HepG2 (cell line): ENCODE measurements around the gene ANKS4B. TPM values are rescaled to one million over a fixed set of nuclear protein-coding genes. Genes with fewer than 3 reads are reported as not detected.

Experiments used
- AHDC1 ChIP-seq: sonication (generic); formaldehyde crosslinking; IDR thresholded peaks from 2 replicates; pipeline ENCODE4 v1.5.1; 2020; ENCODE audit warnings: mild to moderate bottlenecking, missing genetic modification reagents, borderline replicate concordance
- BRCA1 ChIP-seq: sonication (generic); formaldehyde crosslinking; IDR thresholded peaks from 2 replicates; pipeline ENCODE4 v1.4.0; 2020; ENCODE audit warnings: missing genetic modification reagents
- CCDC6 ChIP-seq: sonication (generic); formaldehyde crosslinking; IDR thresholded peaks from 2 replicates; pipeline ENCODE4 v1.8.1; 2022; ENCODE audit warnings: mild to moderate bottlenecking, missing genetic modification reagents, moderate library complexity
- ELK4 ChIP-seq: sonication (generic); formaldehyde crosslinking; IDR thresholded peaks from 2 replicates; pipeline ENCODE4 v1.9.0; 2021; ENCODE audit warnings: missing genetic modification reagents, borderline replicate concordance
- FOXO1 ChIP-seq: sonication (generic); formaldehyde crosslinking; IDR thresholded peaks from 2 replicates; pipeline ENCODE4 v1.4.0; 2020; ENCODE audit warnings: missing genetic modification reagents
- GPN1 ChIP-seq: sonication (generic); formaldehyde crosslinking; IDR thresholded peaks from 2 replicates; pipeline ENCODE4 v1.5.1; 2020; ENCODE audit warnings: missing genetic modification reagents, borderline replicate concordance
- KDM3A ChIP-seq: IDR thresholded peaks from 2 replicates; pipeline ENCODE4 v1.6.1; 2018; ENCODE audit warnings: low read depth, missing compliant biosample characterization
- MTF2 ChIP-seq: sonication (generic); formaldehyde crosslinking; IDR thresholded peaks from 2 replicates; pipeline ENCODE4 v1.5.0; 2020; ENCODE audit warnings: missing genetic modification reagents, borderline replicate concordance
- SALL2 ChIP-seq: sonication (generic); formaldehyde crosslinking; IDR thresholded peaks from 2 replicates; pipeline ENCODE4 v1.8.1; 2023; ENCODE audit warnings: mild to moderate bottlenecking, missing genetic modification reagents, inconsistent platforms
- SIN3A ChIP-seq: IDR thresholded peaks from 2 replicates; pipeline ENCODE4 v1.6.1; 2011; ENCODE audit warnings: low read depth, mild to moderate bottlenecking, control low read depth, low read length, borderline replicate concordance
- SRSF9 ChIP-seq: fragments of 200-400 bp; formaldehyde crosslinking; IDR thresholded peaks from 2 replicates; pipeline ENCODE4 v1.6.1; 2018; ENCODE audit warnings: borderline replicate concordance, mild to moderate bottlenecking, low read depth, low read length; ENCODE audit not compliant: insufficient read depth, poor library complexity, severe bottlenecking
- TEF ChIP-seq: sonication (generic); formaldehyde crosslinking; IDR thresholded peaks from 2 replicates; pipeline ENCODE4 v1.5.0; 2020; ENCODE audit warnings: missing genetic modification reagents
- ZKSCAN5 ChIP-seq: sonication (generic); formaldehyde crosslinking; IDR thresholded peaks from 2 replicates; pipeline ENCODE4 v1.5.1; 2020; ENCODE audit warnings: mild to moderate bottlenecking, missing genetic modification reagents
- ZNF577 ChIP-seq: sonication (generic); formaldehyde crosslinking; IDR thresholded peaks from 2 replicates; pipeline ENCODE4 v1.4.0; 2020; ENCODE audit warnings: mild to moderate bottlenecking, low read depth, missing genetic modification reagents, borderline replicate concordance
- ZNF674 ChIP-seq: sonication (generic); formaldehyde crosslinking; IDR thresholded peaks from 2 replicates; pipeline ENCODE4 v1.5.0; 2020; ENCODE audit warnings: low read depth, mild to moderate bottlenecking, missing genetic modification reagents
- ZNF790 ChIP-seq: sonication (generic); formaldehyde crosslinking; IDR thresholded peaks from 2 replicates; pipeline ENCODE4 v1.8.0; 2022; ENCODE audit warnings: missing genetic modification reagents, mild to moderate bottlenecking, borderline replicate concordance
- polyA plus RNA-seq, 8 experiments: library from polyadenylated mRNA; depleted of rRNA in 3 of 8; stranded (reverse) in 7 of 8; unstranded in 1 of 8; fragments of >200 nt; fragmentation: Illumina TruSeq in 4 of 8; extraction: Trizol in 4 of 8; gene quantifications; 2 replicates each; pipeline versions ENCODE4 v1.2.1 to v1.2.3, GENCODE V29; 2011 to 2016; ENCODE audit warnings: low read depth in 4 of 8, missing spikeins in 1 of 8, mixed read lengths in 1 of 8; ENCODE audit not compliant: insufficient read depth in 1 of 8
- total RNA-seq, 5 experiments: library from RNA; depleted of rRNA; stranded (reverse); fragments of >200 nt; fragmentation: Illumina TruSeq; extraction: Trizol; gene quantifications; 2 replicates each; pipeline ENCODE4 v1.2.3, GENCODE V29; 2016; ENCODE audit warnings: low read depth in 1 of 5
- TF ChIP-seq, protein P1 (sequence below): sonication (generic); formaldehyde crosslinking; IDR thresholded peaks from 2 replicates; pipeline ENCODE4; 2020; ENCODE audit warnings: missing genetic modification reagents, mild to moderate bottlenecking, borderline replicate concordance

ANKS4B gene
- total and polyA plus RNA-seq, 2 of the 13 experiments (the other 11 are each of a cell fraction or from before 2014, with no cell fraction given) = 6.5 to 30.0 TPM

GRCh38 chr16:21277927-21278706 is 44.6 kb downstream of the ANKS4B start, which contains the start of gene CRYM (continued):
- TF ChIP-seq ZNF674 (CRISPR knock-in tag) = 0 out of 2 replicates have a peak, but pooled peaks have one; percentile 34
- TF ChIP-seq, protein P1, sequence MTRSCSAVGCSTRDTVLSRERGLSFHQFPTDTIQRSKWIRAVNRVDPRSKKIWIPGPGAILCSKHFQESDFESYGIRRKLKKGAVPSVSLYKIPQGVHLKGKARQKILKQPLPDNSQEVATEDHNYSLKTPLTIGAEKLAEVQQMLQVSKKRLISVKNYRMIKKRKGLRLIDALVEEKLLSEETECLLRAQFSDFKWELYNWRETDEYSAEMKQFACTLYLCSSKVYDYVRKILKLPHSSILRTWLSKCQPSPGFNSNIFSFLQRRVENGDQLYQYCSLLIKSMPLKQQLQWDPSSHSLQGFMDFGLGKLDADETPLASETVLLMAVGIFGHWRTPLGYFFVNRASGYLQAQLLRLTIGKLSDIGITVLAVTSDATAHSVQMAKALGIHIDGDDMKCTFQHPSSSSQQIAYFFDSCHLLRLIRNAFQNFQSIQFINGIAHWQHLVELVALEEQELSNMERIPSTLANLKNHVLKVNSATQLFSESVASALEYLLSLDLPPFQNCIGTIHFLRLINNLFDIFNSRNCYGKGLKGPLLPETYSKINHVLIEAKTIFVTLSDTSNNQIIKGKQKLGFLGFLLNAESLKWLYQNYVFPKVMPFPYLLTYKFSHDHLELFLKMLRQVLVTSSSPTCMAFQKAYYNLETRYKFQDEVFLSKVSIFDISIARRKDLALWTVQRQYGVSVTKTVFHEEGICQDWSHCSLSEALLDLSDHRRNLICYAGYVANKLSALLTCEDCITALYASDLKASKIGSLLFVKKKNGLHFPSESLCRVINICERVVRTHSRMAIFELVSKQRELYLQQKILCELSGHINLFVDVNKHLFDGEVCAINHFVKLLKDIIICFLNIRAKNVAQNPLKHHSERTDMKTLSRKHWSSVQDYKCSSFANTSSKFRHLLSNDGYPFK (CRISPR knock-in tag) = peak; percentile 82
- no peak for TF ChIP-seq ELK4
- TF ChIP-seq SALL2 (CRISPR knock-in tag) = peak; percentile 81
- TF ChIP-seq ZNF577 (CRISPR knock-in tag) = no peak
- 0 out of 2 replicates have a peak, but pooled peaks have one; percentile 28 for TF ChIP-seq BRCA1
- TF ChIP-seq SRSF9 = no peak
- no peak for TF ChIP-seq SIN3A
- TF ChIP-seq FOXO1 (CRISPR knock-in tag) = peak; percentile 63; the same call in 1 of the 2 replicates
- peak; percentile 59; the same call in 1 of the 2 replicates for TF ChIP-seq AHDC1 (CRISPR knock-in tag)
- 0 out of 2 replicates have a peak, but pooled peaks have one; percentile 23 for TF ChIP-seq CCDC6 (CRISPR knock-in tag)
- TF ChIP-seq MTF2 (CRISPR knock-in tag) = peak; percentile 97; the same call in 1 of the 2 replicates
- no peak for TF ChIP-seq TEF (CRISPR knock-in tag)
- TF ChIP-seq KDM3A (CRISPR knock-in tag) = peak; percentile 81; the same call in 1 of the 2 replicates
- TF ChIP-seq ZKSCAN5 = peak; percentile 50; the same call in 1 of the 2 replicates
- no peak for TF ChIP-seq GPN1 (CRISPR knock-in tag)
- peak; percentile 23; the same call in 1 of the 2 replicates for TF ChIP-seq ZNF790 (CRISPR knock-in tag)
